ENCODE measurements around the gene DDX4.

The DDX4 gene

GRCh38 chr5:55864606-55865541 is 127.0 kb downstream of the DDX4 start:
- DNase-seq (ENCODE audit: low read depth in 2 of 3, low spot score in 1 of 3), result no peak

DNA sequence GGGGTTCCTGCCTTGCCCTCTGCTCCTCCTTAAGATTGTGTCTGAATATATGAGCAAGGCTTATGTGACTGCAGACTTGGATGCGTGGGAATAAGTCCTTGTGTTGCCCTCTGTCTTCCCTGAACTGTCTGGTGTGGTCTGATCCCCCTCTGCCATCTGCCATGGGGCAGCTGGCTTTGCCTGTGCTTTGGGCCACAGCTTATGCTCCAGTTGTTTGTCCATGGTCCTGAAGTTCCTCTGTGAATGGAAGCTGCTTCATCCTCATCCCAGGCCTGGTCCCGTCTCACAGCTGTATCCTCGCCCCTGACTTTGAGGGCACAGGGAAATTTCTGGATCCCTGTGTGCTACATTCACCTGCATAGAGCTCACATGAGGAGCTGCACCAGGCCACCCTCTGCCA is 128.0 kb downstream of the DDX4 start:
- no peak for DNase-seq (ENCODE audit: low read depth in 2 of 3, low spot score in 1 of 3)

GRCh38 chr5:55866485-55866884 is 128.6 kb downstream of the DDX4 start:
- DNase-seq (ENCODE audit: low read depth in 2 of 3, low spot score in 1 of 3), result no peak
